Gastrocnemius medialis (tissue), 4 donors: ENCODE data around the gene MORN1.

Source experiments
- CTCF ChIP-seq, 5 experiments: fragments of 450-650 bp in 3 of 5; fragments of 200-600 bp in 2 of 5; sonication (generic) in 2 of 5; IDR thresholded peaks in 4 of 5; conservative IDR thresholded peaks in 1 of 5; 1 replicate in 4 of 5; 2 replicates in 1 of 5; pipeline ENCODE4 v1.5.1; 2016 to 2019; ENCODE audit warnings: antibody characterized with exemption in 5 of 5, mild to moderate bottlenecking in 3 of 5, moderate library complexity in 3 of 5
- POLR2A ChIP-seq, 2 donors: fragments of 450-650 bp; IDR thresholded peaks; one replicate each; pipeline ENCODE4 v1.6.1; 2017; ENCODE audit warnings: antibody characterized with exemption in 2 of 2, mild to moderate bottlenecking in 2 of 2, moderate library complexity in 2 of 2

DNA sequence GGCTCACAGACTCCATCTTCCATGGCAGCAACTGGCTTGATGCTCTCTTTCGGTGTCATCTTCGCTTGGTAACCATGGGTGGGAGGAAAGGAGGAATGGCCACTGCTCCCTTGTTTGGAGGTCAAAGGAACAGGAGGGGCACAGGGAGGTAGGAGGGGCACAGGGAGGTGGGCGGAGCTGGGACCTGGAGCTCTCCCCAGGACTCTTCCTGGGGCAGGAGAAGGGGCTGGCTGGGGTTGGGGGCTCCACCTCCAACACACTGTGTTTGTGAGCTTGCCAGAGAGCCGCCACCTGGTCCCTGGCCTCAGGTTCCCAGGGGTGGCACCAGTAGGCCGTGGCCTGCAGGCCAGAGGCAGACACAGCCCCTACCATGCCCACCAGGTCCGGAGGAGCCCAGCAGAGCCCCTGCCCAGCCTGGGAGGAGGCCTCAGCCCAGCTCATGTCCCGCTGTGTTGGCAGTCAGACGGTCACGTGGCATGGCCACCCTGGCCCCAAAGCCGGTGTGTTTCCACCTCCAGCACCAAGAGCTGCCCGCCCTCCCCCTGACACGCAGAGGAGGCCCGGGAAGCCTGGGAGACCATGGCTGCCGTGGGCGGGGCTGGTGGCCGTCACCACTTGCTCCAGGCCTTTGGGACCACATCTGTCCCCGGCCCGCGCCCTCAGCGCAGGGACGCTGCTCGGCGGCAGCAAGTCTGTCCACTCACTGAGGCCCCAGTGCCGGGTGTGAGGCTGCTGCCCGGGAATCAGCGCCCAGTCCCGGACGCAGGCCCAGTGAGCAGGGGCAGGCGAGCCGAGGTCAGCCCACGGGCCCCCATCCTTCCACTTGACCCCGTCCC lies 73.9 kb downstream of the MORN1 start:
- TF ChIP-seq CTCF (IDR thresholded peaks at IDR 0.05 in 4 of 5, conservative IDR thresholded peaks at IDR 0.05 in 1 of 5) = no peak
- TF ChIP-seq POLR2A (IDR thresholded peaks at IDR 0.05) = no peak
